ENCODE results near the gene VTI1A. TPM values are rescaled to one million over a fixed set of nuclear protein-coding genes. Genes with fewer than 3 reads are reported as not detected.
A peak's percentile ranks its signal among the peaks of the same experiment; 100 is the strongest.

The VTI1A gene
- total and polyA plus RNA-seq, 2 of the 13 experiments (the other 11 are each of a cell fraction or from before 2014, with no cell fraction given), result 11.7 to 32.7 TPM

- Histone ChIP-seq H4K20me1 (ENCODE audit: insufficient read depth, low read length) (no peaks in the 10 kb centered on the region), H3K4me1 (ENCODE audit: insufficient read depth, low read length) (peaks cover 17% of the 10 kb centered on the region), H3K9ac (ENCODE audit: insufficient read depth, low read depth, low read length) (no peak overlapping the region), H3K9me3 (ENCODE audit: low read length) (no peaks in the 10 kb centered on the region), H3K79me2 (ENCODE audit: insufficient read depth, low read length) (no peaks in the 10 kb centered on the region), H3K27ac (ENCODE audit: extremely low read length, insufficient read depth, low read length) (no peak overlapping the region), H3K4me2 (ENCODE audit: low read depth, low read length) (no peak overlapping the region), H3K4me3 (replicated peaks in 1 of 3; ENCODE audit: insufficient read depth in 1 of 3, low read depth in 2 of 3, low read length in 3 of 3) (no peak overlapping the region), H2AFZ (ENCODE audit: low read length) (no peak overlapping the region), H3K36me3 (replicated peaks in 1 of 2; ENCODE audit: control insufficient read depth in 1 of 2, insufficient read depth in 2 of 2, low read length in 2 of 2) (no peaks in the 10 kb centered on the region; a peak in 1 of 5 replicates), H3K27me3 (ENCODE audit: control insufficient read depth in 1 of 2, insufficient read depth in 2 of 2, low read length in 2 of 2) (no peaks in the 10 kb centered on the region)
- in situ Hi-C loops (cut with HindIII; ENCODE audit: extremely low pct_ligation_motif_present, low pct_unique_long_range_greater_than_20kb), result loop anchor here (10.0 kb wide), 1 partner anchor 909 kb away; no protein-coding TSS in a partner anchor
- CTCF ChIA-PET (ENCODE audit: low intra/inter-chr PET ratio, low total read pairs), result interaction anchor here (1.5 kb wide), 1 partner anchor 909 kb away, joined by 6 read pairs; no protein-coding TSS in a partner anchor
- ATAC-seq (no peak), DNase-seq (ENCODE audit: low spot score) (no peak), FAIRE-seq (no peak)
- 94% methylated on average over 3 of the region's 3 CpGs for WGBS (ENCODE audit: low lambda C conversion rate)
- POLR2A ChIA-PET, result no interaction called here
- no TSS peak for BruUV-seq (replicated peaks)
- intact Hi-C loops (cut with micrococcal nuclease; ENCODE audit: unreplicated experiment), result no loop called here
- TF ChIP-seq FLYWCH1 (CRISPR knock-in tag; IDR thresholded peaks at IDR 0.05) (no peak), TBL1XR1 (IDR thresholded peaks at IDR 0.05; ENCODE audit: borderline replicate concordance, low read length, partially characterized antibody) (no peak), SMARCE1 (IDR thresholded peaks at IDR 0.05; ENCODE audit: borderline replicate concordance) (no peak), ZFYVE20 (CRISPR knock-in tag; IDR thresholded peaks at IDR 0.05; ENCODE audit: borderline replicate concordance, low read depth) (no peak), ZNF501 (CRISPR knock-in tag; IDR thresholded peaks at IDR 0.05) (no peak), ZHX1 (CRISPR knock-in tag; IDR thresholded peaks at IDR 0.05; ENCODE audit: low read depth) (no peak), NR2F6 (IDR thresholded peaks at IDR 0.05) (no peak), NR2F6 (CRISPR knock-in tag; IDR thresholded peaks at IDR 0.05) (no peak), ZNF574 (CRISPR knock-in tag; IDR thresholded peaks at IDR 0.05) (no peak), NR2C2 (CRISPR knock-in tag; IDR thresholded peaks at IDR 0.05; ENCODE audit: borderline replicate concordance) (no peak), STAG1 (CRISPR knock-in tag; IDR thresholded peaks at IDR 0.05) (peak; percentile 78), ZNF720 (CRISPR knock-in tag; IDR thresholded peaks at IDR 0.05) (no peak), ZNF513 (CRISPR knock-in tag; conservative IDR thresholded peaks at IDR 0.05) (no peak), SMAD1 (CRISPR knock-in tag; IDR thresholded peaks at IDR 0.05; ENCODE audit: borderline replicate concordance, low read depth) (no peak), MEF2D (CRISPR knock-in tag; IDR thresholded peaks at IDR 0.05) (no peak), ZNF737 (CRISPR knock-in tag; IDR thresholded peaks at IDR 0.05; ENCODE audit: borderline replicate concordance) (no peak)
These were observed 28.7 kb downstream of the VTI1A start for GRCh38 chr10:112475575-112476218.

Measured in HepG2 (cell line).